ENCODE results near the gene FOXC2.

Gene FOXC2

DNA sequence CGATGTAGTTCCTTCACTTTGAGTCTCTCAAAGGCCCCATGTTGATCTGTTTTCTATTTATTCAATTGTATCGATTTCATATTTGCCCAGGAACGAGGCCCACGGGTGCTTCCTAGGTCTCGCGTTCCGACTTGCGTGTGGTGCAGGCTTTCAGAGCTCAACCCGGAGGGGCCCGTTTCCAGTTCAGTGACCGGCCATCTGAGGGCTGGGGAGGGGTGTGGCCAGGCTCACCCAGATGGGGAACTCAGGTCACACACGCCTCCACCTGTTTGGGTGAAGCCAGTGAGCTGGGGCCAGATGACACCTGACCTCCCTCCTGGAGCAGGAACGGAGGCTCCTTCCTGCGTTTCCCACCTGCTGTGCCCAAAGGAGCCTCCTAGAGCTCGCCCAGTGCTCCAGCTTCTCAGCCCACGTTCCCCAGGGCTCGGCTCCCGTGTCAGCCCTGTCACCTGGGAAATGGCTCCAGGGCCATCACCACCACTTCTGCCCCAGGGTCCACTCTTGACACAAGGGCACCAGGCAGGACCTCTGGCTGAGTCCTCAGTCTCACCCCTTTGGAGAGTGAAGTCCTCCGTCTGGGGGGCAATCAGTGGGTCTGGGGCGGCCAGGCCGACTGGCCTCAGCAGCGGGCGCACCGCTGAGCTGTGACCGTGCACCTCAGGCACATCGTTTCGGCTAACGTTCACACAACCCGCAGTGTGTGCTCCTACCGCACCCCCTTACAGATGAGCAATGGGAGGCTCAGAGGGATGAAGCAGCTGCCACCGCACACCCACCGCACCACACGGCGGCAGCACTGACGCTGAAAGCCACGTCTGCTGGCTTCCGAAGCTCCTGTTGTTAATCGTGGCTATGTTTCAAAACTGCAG lies 38.3 kb upstream of the FOXC2 start:
- no peaks in the 10 kb centered on the region for H3K27me3 Mint-ChIP-seq
- peaks cover 8% of the 10 kb centered on the region for H3K36me3 Mint-ChIP-seq
- no peaks in the 10 kb centered on the region for H3K4me1 Mint-ChIP-seq
- peaks cover 2% of the 10 kb centered on the region for H3K9me3 Mint-ChIP-seq
- H3K4me3 Mint-ChIP-seq: no peak overlapping the region
- no peak for DNase-seq (ENCODE audit: low spot score in 2 of 2)
- no peak for ATAC-seq (ENCODE audit: low read depth)
- H3K27ac Mint-ChIP-seq: no peak overlapping the region

GRCh38 chr16:86529160-86529559 lies 37.5 kb upstream of the FOXC2 start:
- no peak overlapping the region for H3K27ac Mint-ChIP-seq
- H3K4me3 Mint-ChIP-seq: no peak overlapping the region
- no peaks in the 10 kb centered on the region for H3K4me1 Mint-ChIP-seq
- peaks cover 8% of the 10 kb centered on the region for H3K36me3 Mint-ChIP-seq
- H3K9me3 Mint-ChIP-seq: peaks cover 2% of the 10 kb centered on the region
- ATAC-seq (ENCODE audit: low read depth): no peak
- H3K27me3 Mint-ChIP-seq: no peaks in the 10 kb centered on the region
- DNase-seq (ENCODE audit: low spot score in 2 of 2): no peak

- ATAC-seq (ENCODE audit: low read depth) (no peak), DNase-seq (ENCODE audit: low spot score in 2 of 2) (no peak)
- peaks cover 8% of the 10 kb centered on the region for H3K36me3 Mint-ChIP-seq
- peaks cover 2% of the 10 kb centered on the region for H3K9me3 Mint-ChIP-seq
- no peaks in the 10 kb centered on the region for H3K4me1 Mint-ChIP-seq
- H3K4me3 Mint-ChIP-seq: no peak overlapping the region
- H3K27ac Mint-ChIP-seq: no peak overlapping the region
- no peaks in the 10 kb centered on the region for H3K27me3 Mint-ChIP-seq
These were observed 36.1 kb upstream of the FOXC2 start for GRCh38 chr16:86530251-86531190.

GRCh38 chr16:86531191-86531545 lies 35.5 kb upstream of the FOXC2 start:
- H3K27me3 Mint-ChIP-seq: no peaks in the 10 kb centered on the region
- ATAC-seq (ENCODE audit: low read depth) (no peak), DNase-seq (ENCODE audit: low spot score in 2 of 2) (no peak)
- H3K4me1 Mint-ChIP-seq: no peaks in the 10 kb centered on the region
- peaks cover 2% of the 10 kb centered on the region for H3K9me3 Mint-ChIP-seq
- H3K27ac Mint-ChIP-seq: no peak overlapping the region
- no peak overlapping the region for H3K4me3 Mint-ChIP-seq
- peaks cover 8% of the 10 kb centered on the region for H3K36me3 Mint-ChIP-seq

DNA sequence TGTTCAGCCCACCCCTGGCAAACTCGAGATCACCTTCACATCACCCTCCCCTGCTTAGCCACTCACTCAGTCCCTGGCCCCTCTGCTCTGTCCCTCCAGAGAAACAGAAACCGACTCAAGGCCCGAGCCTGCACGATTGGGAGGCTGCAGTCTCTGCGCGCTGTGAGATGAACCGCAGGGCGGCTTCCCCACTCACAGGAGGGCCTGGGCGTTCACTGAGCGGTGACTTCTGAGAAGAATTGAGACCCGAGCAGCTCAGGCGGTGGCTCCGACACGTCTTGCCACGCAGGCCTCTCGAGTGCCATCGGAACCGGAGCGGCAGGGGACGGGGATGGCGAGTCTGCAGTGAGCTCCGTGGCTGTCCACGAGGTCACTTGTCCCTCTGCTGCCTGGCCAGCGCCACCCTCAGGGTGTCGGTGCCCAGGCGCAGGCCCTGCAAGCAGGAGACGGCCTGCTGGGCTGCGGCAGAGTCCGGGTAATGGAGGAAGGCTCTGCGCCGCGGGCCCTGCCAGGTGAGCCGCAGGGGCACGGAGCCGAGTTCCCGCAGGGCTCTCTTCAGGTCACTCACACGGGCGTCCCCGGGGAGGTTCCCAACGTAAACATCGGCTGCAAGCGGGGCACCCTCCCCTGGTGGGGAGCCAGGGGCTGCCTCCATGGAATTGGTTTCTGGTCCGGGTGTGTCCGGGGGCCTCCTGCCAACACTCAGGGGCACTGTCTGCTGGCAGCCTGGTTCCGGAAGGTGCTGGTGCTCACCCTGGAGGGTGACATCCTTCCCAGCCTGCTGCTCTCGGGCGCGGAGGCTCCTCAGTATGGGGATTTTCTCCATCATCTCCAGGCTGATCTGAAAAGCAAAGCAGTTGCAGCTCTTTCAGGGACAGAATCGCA lies 34.7 kb upstream of the FOXC2 start:
- H3K9me3 Mint-ChIP-seq: peaks cover 2% of the 10 kb centered on the region
- H3K4me3 Mint-ChIP-seq: no peak overlapping the region
- ATAC-seq (ENCODE audit: low read depth): no peak
- no peak for DNase-seq (ENCODE audit: low spot score in 2 of 2)
- no peaks in the 10 kb centered on the region for H3K4me1 Mint-ChIP-seq
- H3K27ac Mint-ChIP-seq: no peak overlapping the region
- H3K36me3 Mint-ChIP-seq: peaks cover 8% of the 10 kb centered on the region
- H3K27me3 Mint-ChIP-seq: no peaks in the 10 kb centered on the region

- Mint-ChIP-seq H3K36me3 (peaks cover 11% of the 10 kb centered on the region), H3K4me3 (no peak overlapping the region), H3K27me3 (no peaks in the 10 kb centered on the region), H3K27ac (no peak overlapping the region), H3K4me1 (no peaks in the 10 kb centered on the region), H3K9me3 (peaks cover 2% of the 10 kb centered on the region)
- DNase-seq (ENCODE audit: low spot score in 2 of 2) (no peak), ATAC-seq (ENCODE audit: low read depth) (no peak)
These were observed 34.2 kb upstream of the FOXC2 start for GRCh38 chr16:86532526-86532815.

- Mint-ChIP-seq H3K9me3 (no peaks in the 10 kb centered on the region), H3K4me3 (no peak overlapping the region), H3K4me1 (no peaks in the 10 kb centered on the region), H3K36me3 (peaks cover 11% of the 10 kb centered on the region), H3K27me3 (no peaks in the 10 kb centered on the region), H3K27ac (no peak overlapping the region)
- DNase-seq (ENCODE audit: low spot score in 2 of 2) (no peak), ATAC-seq (ENCODE audit: low read depth) (no peak)
These were observed 33.6 kb upstream of the FOXC2 start for GRCh38 chr16:86533076-86533475.

- Mint-ChIP-seq H3K36me3 (peaks cover 17% of the 10 kb centered on the region), H3K4me3 (no peak overlapping the region), H3K27me3 (no peaks in the 10 kb centered on the region), H3K4me1 (no peaks in the 10 kb centered on the region), H3K27ac (no peak overlapping the region), H3K9me3 (no peaks in the 10 kb centered on the region)
- DNase-seq (ENCODE audit: low spot score in 2 of 2) (no peak), ATAC-seq (ENCODE audit: low read depth) (no peak)
These were observed 32.8 kb upstream of the FOXC2 start for GRCh38 chr16:86533767-86534351.

DNA sequence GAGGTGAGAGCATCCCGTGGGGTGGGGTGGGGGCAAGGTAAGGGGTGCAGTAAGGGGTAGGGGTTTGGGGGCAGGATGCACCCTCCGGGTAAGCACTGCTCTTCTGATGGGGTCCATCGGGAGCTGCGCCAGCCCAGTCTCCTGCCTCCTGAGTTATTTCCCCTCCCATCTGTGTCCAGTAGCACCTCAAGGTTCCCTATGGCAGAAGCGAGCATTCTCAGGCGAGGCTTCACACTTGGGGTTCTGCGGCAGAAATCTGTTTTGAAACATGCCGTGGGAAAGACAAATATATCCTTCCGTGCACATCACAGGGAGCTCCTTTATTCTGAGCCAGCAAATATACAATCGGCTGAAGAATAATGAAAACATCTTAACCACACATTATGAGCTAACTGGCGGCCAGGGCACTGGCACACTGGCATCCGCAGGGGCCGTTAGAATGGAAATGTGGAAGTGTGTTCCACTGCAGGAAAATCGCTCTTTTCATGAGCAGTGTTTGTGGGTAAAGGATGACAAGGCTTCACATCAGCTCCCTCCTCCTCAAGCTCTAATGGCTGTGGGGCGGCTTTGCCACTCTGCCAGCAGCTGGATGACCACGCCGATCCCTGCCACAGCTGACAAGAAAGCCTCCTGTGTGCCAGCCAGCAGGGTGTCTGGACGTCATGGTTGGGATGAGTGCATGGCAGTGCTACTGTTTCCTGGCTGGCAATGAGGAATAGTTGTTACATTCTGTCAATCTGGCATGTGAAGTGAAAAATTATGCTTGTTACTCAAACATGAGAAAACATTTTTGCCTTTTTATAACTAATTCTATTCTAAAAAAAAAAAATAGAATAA lies 31.6 kb upstream of the FOXC2 start:
- Mint-ChIP-seq H3K36me3 (peaks cover 16% of the 10 kb centered on the region), H3K4me3 (no peak overlapping the region), H3K27me3 (no peaks in the 10 kb centered on the region), H3K27ac (no peak overlapping the region), H3K9me3 (no peaks in the 10 kb centered on the region), H3K4me1 (no peaks in the 10 kb centered on the region)
- no peak for ATAC-seq (ENCODE audit: low read depth)
- DNase-seq (ENCODE audit: low spot score in 2 of 2): no peak

DNA sequence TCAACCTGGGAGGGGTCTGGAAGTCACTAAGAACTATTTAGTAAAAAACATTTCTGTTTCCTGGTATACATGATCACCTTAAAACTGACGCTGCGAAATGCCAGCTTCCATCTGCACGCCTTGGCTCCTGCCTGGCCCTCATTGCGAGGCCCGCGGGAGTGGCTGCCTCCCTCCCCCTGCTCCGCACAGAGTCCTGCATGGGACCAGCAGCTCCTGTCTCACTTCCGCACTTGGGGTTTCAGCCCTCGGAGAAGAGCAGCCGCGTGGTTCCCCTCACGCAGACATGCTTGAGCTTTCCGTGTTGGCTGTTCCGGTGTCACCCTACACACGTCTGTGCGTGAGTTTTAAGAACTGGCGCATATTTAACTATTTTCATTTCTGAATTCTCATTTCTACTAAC lies 30.0 kb upstream of the FOXC2 start:
- ATAC-seq (ENCODE audit: low read depth) (no peak), DNase-seq (ENCODE audit: low spot score in 2 of 2) (no peak)
- H3K27me3 Mint-ChIP-seq: no peaks in the 10 kb centered on the region
- no peak overlapping the region for H3K4me3 Mint-ChIP-seq
- H3K4me1 Mint-ChIP-seq: no peaks in the 10 kb centered on the region
- H3K9me3 Mint-ChIP-seq: no peaks in the 10 kb centered on the region
- no peak overlapping the region for H3K27ac Mint-ChIP-seq
- peaks cover 18% of the 10 kb centered on the region for H3K36me3 Mint-ChIP-seq

DNA sequence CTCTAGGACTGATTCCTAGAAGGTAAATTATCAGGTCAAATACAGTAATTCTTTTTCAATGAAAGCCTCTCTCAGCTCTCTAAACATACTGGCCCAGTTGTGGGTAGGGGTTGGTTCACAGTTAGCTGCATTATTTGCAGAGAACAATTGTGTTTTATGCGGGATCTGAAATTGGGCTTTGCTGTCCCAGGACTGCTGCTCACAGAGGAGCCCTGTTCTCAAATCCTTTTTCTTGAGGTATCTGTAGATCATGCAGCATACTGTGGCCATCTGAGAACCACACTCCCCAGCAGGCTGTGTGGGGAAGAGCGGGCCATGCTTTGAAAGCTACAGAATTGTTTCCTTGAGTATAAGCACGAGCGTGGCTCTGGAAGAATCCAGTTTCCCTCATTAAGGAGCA lies 29.1 kb upstream of the FOXC2 start:
- DNase-seq (ENCODE audit: low spot score in 2 of 2) (no peak), ATAC-seq (ENCODE audit: low read depth) (no peak)
- Mint-ChIP-seq H3K27ac (no peak overlapping the region), H3K4me1 (no peaks in the 10 kb centered on the region), H3K27me3 (no peaks in the 10 kb centered on the region), H3K36me3 (peaks cover 22% of the 10 kb centered on the region), H3K9me3 (no peaks in the 10 kb centered on the region), H3K4me3 (no peak overlapping the region)

DNA sequence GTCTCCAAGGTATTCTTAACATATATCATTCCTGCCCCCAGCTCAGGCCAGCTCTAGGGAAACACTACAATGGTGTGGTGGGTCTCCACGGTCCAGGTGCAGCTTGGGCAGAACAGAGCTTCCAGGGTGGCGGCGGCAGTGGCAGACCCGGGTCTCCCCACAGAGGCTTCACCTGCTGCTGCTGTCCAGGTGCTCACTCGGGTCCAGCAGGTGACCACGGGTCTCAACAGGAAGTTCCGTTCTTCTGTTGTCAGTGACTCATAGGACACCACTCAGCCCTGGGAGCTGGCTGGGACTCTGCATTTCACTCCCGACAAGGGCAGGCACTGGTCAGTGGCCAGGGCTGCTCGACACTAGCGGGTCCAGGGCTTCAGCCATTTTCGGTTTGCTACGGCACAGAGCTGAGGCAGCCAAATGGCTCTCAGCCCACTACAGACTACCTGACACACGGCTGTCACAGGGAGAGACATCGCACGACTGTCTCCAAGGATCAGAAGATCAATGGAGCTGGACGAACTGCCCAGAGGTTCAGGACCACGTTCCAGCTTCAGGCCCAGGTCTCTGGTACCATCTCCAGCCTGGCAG lies 28.3 kb upstream of the FOXC2 start:
- no peak overlapping the region for H3K4me3 Mint-ChIP-seq
- H3K27me3 Mint-ChIP-seq: no peaks in the 10 kb centered on the region
- ATAC-seq (ENCODE audit: low read depth) (no peak), DNase-seq (ENCODE audit: low spot score in 2 of 2) (no peak)
- H3K9me3 Mint-ChIP-seq: no peaks in the 10 kb centered on the region
- no peak overlapping the region for H3K27ac Mint-ChIP-seq
- H3K4me1 Mint-ChIP-seq: no peaks in the 10 kb centered on the region
- H3K36me3 Mint-ChIP-seq: peaks cover 26% of the 10 kb centered on the region

GRCh38 chr16:86540894-86541293 lies 25.7 kb upstream of the FOXC2 start:
- H3K36me3 Mint-ChIP-seq: peaks cover 39% of the 10 kb centered on the region
- peaks cover 2% of the 10 kb centered on the region for H3K4me1 Mint-ChIP-seq
- H3K27ac Mint-ChIP-seq: no peak overlapping the region
- ATAC-seq (ENCODE audit: low read depth) (no peak), DNase-seq (ENCODE audit: low spot score in 2 of 2) (no peak)
- no peaks in the 10 kb centered on the region for H3K27me3 Mint-ChIP-seq
- H3K4me3 Mint-ChIP-seq: no peak overlapping the region
- H3K9me3 Mint-ChIP-seq: no peaks in the 10 kb centered on the region
